Measurements from ENCODE around the gene VWA8. TPM values are rescaled to one million over a fixed set of nuclear protein-coding genes. Genes with fewer than 3 reads are reported as not detected.

The VWA8 gene
- total and polyA plus RNA-seq, 7 donors = 3.0 to 37.5 (median 24.7) TPM

DNA sequence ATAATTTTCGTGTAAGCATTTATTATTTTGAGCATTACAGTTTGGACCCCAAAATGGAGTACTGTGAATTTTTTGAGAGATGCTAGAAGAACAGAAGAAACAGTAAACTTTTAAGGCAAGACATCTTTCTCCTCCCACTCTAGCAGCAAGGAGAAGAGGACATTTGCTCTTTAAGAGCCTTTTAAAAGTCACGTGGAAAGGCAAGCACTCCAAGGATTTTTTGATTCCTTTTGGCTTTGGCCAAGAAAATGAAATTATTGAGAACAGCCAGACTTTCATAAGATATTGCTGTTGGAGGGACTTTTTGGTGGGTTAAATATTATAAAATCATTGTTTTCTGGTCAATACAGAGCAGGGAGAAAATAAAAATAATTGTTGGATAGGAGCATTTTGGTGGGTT, 393.5 kb downstream of the VWA8 start:
- peaks cover 0 to 40% (median 33%) of the 10 kb centered on the region in 4 donors for H3K4me1 ChIP-seq
- intact Hi-C loops (cut with DNase I) = no loop called here
- no peak for DNase-seq
- peaks cover 0 to 7% (median 0%) of the 10 kb centered on the region in 4 donors for H3K36me3 ChIP-seq
- 87 to 91% methylated on average over 2 of the region's 2 CpGs for WGBS, 2 donors
- no peaks in the 10 kb centered on the region for H3K27me3 ChIP-seq
- no peak for TF ChIP-seq POLR2AphosphoS5 (IDR thresholded peaks at IDR 0.05)
- no peak for TF ChIP-seq EP300 (IDR thresholded peaks at IDR 0.05)
- H3K27ac ChIP-seq = no peak overlapping the region
- H3K9me3 ChIP-seq = no peaks in the 10 kb centered on the region
- H3K4me3 ChIP-seq = no peak overlapping the region

DNA sequence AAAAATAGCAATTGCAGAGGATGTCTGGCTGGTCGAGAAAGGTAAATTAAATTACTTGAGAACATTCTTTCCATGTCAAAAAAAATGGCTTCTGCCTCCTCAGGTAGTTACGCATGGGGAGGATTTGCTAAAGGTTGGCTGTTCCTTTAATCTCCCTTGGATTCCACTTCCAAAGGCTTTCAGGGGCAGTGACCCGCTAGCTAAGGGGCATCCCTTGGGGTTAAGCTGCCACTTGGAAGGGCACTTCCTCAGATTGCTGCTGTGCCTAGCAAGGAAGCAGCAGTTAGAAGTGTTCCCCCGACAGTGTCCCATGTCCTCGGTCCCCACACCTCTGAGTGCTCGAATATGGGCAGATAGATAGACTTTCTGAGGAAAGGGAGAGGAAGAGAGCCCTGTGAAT, 395.1 kb downstream of the VWA8 start:
- intact Hi-C loops (cut with DNase I) = no loop called here
- H3K4me1 ChIP-seq = peaks cover 0 to 50% (median 43%) of the 10 kb centered on the region in 4 donors
- DNase-seq = no peak
- H3K27me3 ChIP-seq = no peaks in the 10 kb centered on the region
- no peak overlapping the region for H3K27ac ChIP-seq
- H3K9me3 ChIP-seq = no peaks in the 10 kb centered on the region
- H3K4me3 ChIP-seq = no peak overlapping the region
- 94% methylated on average over 6 of the region's 6 CpGs for WGBS, 2 donors
- TF ChIP-seq, protein P1, sequence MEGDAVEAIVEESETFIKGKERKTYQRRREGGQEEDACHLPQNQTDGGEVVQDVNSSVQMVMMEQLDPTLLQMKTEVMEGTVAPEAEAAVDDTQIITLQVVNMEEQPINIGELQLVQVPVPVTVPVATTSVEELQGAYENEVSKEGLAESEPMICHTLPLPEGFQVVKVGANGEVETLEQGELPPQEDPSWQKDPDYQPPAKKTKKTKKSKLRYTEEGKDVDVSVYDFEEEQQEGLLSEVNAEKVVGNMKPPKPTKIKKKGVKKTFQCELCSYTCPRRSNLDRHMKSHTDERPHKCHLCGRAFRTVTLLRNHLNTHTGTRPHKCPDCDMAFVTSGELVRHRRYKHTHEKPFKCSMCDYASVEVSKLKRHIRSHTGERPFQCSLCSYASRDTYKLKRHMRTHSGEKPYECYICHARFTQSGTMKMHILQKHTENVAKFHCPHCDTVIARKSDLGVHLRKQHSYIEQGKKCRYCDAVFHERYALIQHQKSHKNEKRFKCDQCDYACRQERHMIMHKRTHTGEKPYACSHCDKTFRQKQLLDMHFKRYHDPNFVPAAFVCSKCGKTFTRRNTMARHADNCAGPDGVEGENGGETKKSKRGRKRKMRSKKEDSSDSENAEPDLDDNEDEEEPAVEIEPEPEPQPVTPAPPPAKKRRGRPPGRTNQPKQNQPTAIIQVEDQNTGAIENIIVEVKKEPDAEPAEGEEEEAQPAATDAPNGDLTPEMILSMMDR (IDR thresholded peaks at IDR 0.05) = no peak
- TF ChIP-seq EP300 (IDR thresholded peaks at IDR 0.05) (no peak), POLR2AphosphoS5 (IDR thresholded peaks at IDR 0.05) (no peak), POLR2A (IDR thresholded peaks at IDR 0.05) (no peak)
- H3K36me3 ChIP-seq = peaks cover 0 to 7% (median 0%) of the 10 kb centered on the region in 4 donors

DNA sequence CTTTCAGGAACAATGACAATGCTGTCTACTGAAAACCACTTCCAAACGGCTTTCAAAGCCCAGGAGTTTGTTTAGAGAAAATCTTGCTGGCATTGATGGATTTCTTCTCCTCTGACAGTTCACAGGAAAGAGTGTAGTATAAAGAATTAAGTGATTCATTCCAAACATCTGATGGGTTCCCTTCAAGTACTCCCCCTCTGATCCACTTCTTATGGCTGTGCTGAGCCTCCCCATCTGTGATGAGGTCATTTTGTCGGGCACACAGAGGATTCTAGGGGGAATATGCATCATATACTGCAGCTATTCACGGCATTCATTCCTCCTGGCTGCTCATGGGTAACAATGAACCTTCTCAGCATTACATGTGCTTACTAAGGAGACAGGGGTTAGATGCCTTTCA, 395.7 kb downstream of the VWA8 start:
- 73 to 79% methylated on average over 3 of the region's 3 CpGs for WGBS, 2 donors
- no peak for DNase-seq
- no peaks in the 10 kb centered on the region for H3K9me3 ChIP-seq

DNA sequence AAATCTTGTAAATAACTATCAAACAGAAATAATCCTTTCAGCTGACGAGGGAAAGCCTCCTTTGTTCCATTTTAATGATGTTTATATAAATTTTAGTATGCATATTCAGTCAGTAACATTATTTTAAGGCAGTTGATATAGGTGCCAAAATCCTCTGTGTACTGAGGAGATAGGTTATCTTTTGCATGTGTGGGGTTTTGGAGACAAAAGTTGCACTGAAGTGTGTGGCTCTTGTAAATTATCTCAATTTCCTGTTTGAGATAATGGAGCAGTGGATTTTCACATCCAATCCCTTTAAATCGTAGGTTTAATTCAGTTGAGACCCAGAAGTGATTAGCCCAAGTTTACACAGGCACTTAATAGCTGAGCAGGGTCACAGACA, 396.9 kb downstream of the VWA8 start:
- Histone ChIP-seq H3K4me1 (peaks cover 0 to 44% (median 34%) of the 10 kb centered on the region in 4 donors), H3K27ac (no peak overlapping the region), H3K27me3 (no peaks in the 10 kb centered on the region), H3K36me3 (peaks cover 0 to 7% (median 0%) of the 10 kb centered on the region in 4 donors), H3K9me3 (no peaks in the 10 kb centered on the region), H3K4me3 (no peak overlapping the region)
- TF ChIP-seq EP300 (IDR thresholded peaks at IDR 0.05) (no peak), POLR2A (IDR thresholded peaks at IDR 0.05) (no peak), POLR2AphosphoS5 (IDR thresholded peaks at IDR 0.05) (no peak)
- TF ChIP-seq, protein P1 (IDR thresholded peaks at IDR 0.05) = no peak
- no peak for DNase-seq
- 10 to 59% methylated on average over 2 of the region's 2 CpGs for WGBS, 2 donors
- intact Hi-C loops (cut with DNase I) = no loop called here

More for the DNA sequence above, 395.7 kb downstream of the VWA8 start:
- peaks cover 0 to 50% (median 43%) of the 10 kb centered on the region in 4 donors for H3K4me1 ChIP-seq
- peaks cover 0 to 7% (median 0%) of the 10 kb centered on the region in 4 donors for H3K36me3 ChIP-seq
- no peaks in the 10 kb centered on the region for H3K27me3 ChIP-seq
- no peak overlapping the region for H3K27ac ChIP-seq
- TF ChIP-seq, protein P1 (IDR thresholded peaks at IDR 0.05) = no peak
- no peak for TF ChIP-seq POLR2A (IDR thresholded peaks at IDR 0.05)
- no peak for TF ChIP-seq EP300 (IDR thresholded peaks at IDR 0.05)
- TF ChIP-seq POLR2AphosphoS5 (IDR thresholded peaks at IDR 0.05) = no peak
- H3K4me3 ChIP-seq = no peak overlapping the region
- intact Hi-C loops (cut with DNase I) = no loop called here

DNA sequence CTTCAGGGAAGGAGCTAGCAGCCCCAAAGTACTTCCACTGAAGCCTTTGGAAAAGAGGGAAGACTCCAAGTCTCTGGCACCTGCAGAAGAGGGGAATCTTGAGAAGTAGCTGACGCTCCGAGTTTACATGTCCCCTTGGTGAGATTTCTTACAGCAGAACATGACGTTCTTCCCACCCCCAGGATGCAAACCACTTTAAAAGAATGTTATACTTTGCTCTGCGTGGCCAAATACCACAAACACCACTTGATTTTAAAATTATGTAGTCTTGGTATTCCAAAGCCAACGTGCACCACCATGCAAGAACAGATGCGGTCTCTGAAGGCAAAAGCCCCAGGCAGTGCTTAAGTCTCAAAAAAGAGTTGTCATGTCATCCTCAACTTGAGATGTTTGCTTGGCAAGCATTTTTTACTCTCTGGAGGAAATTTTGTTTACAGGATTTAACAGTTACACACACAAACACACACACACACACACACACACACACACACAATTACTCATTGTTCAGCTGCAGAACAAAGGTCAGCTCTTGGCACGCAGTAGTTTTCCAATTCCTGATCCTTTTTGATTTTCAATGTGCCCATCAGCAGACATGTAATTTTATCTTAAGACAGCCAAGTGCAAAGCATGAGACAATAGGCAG, 397.4 kb downstream of the VWA8 start:
- Histone ChIP-seq H3K27ac (no peak overlapping the region), H3K27me3 (no peaks in the 10 kb centered on the region)
- intact Hi-C loops (cut with DNase I) = no loop called here

More for the DNA sequence above, 397.4 kb downstream of the VWA8 start:
- no peak overlapping the region for H3K4me3 ChIP-seq
- H3K4me1 ChIP-seq = peaks cover 0 to 39% (median 30%) of the 10 kb centered on the region in 4 donors
- WGBS, 2 donors = 65 to 70% methylated on average over 7 of the region's 7 CpGs
- no peak for DNase-seq
- peaks cover 0 to 7% (median 0%) of the 10 kb centered on the region in 4 donors for H3K36me3 ChIP-seq
- H3K9me3 ChIP-seq = no peaks in the 10 kb centered on the region
- no peak for TF ChIP-seq POLR2A (IDR thresholded peaks at IDR 0.05)
- TF ChIP-seq, protein P1 (IDR thresholded peaks at IDR 0.05) = no peak
